Astrocyte of the cerebellum (primary cell): ENCODE data around the gene ANKMY1.

Experiments used
- DNase-seq: peaks from one replicate; pipeline ENCODE4 v3.0.0-alpha.2; 2011; ENCODE audit warnings: low read depth
- H3K4me3 ChIP-seq: 2 replicates; pipeline ENCODE4 v1.5.1; 2011; ENCODE audit warnings: mild to moderate bottlenecking, low read depth, low read length, moderate library complexity
- in situ Hi-C: cut with HindIII; loops from 2 replicates; pipeline ENCODE4 v1.10.0; 2017; ENCODE audit warnings: low sequenced_read_pairs
- TF ChIP-seq, protein P1 (sequence below): IDR thresholded peaks from 2 replicates; pipeline ENCODE4 v1.5.1; 2012; ENCODE audit warnings: low read length, low read depth, moderate library complexity, mild to moderate bottlenecking; ENCODE audit errors: missing control alignments

ANKMY1 gene

DNA sequence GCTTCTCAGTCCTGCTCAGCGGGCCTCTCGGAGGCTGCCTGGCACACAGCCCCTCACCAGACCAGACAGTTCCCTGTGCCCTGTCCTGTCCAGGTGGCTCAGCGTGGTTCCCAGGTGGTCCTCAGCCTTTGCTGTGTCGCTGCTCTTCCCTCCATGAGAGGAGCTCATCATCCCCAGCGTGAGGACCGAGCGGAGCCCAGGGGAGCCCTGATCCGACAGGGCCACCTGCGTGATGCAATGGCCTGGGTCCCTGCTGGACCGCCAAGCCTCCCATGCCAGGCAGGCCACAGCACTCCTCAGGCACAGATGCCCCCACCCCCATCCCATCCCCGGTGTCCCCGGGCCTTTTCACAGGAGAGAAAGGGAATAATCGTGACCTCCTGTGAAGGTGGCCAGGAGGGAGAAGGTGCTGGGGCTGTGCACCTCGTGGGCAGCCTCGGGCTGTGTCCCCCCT, 118.1 kb downstream of the ANKMY1 start:
- no peak overlapping the region for H3K4me3 ChIP-seq
- TF ChIP-seq, protein P1, sequence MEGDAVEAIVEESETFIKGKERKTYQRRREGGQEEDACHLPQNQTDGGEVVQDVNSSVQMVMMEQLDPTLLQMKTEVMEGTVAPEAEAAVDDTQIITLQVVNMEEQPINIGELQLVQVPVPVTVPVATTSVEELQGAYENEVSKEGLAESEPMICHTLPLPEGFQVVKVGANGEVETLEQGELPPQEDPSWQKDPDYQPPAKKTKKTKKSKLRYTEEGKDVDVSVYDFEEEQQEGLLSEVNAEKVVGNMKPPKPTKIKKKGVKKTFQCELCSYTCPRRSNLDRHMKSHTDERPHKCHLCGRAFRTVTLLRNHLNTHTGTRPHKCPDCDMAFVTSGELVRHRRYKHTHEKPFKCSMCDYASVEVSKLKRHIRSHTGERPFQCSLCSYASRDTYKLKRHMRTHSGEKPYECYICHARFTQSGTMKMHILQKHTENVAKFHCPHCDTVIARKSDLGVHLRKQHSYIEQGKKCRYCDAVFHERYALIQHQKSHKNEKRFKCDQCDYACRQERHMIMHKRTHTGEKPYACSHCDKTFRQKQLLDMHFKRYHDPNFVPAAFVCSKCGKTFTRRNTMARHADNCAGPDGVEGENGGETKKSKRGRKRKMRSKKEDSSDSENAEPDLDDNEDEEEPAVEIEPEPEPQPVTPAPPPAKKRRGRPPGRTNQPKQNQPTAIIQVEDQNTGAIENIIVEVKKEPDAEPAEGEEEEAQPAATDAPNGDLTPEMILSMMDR: no peak
- DNase-seq: no peak
- in situ Hi-C loops: no loop called here

DNA sequence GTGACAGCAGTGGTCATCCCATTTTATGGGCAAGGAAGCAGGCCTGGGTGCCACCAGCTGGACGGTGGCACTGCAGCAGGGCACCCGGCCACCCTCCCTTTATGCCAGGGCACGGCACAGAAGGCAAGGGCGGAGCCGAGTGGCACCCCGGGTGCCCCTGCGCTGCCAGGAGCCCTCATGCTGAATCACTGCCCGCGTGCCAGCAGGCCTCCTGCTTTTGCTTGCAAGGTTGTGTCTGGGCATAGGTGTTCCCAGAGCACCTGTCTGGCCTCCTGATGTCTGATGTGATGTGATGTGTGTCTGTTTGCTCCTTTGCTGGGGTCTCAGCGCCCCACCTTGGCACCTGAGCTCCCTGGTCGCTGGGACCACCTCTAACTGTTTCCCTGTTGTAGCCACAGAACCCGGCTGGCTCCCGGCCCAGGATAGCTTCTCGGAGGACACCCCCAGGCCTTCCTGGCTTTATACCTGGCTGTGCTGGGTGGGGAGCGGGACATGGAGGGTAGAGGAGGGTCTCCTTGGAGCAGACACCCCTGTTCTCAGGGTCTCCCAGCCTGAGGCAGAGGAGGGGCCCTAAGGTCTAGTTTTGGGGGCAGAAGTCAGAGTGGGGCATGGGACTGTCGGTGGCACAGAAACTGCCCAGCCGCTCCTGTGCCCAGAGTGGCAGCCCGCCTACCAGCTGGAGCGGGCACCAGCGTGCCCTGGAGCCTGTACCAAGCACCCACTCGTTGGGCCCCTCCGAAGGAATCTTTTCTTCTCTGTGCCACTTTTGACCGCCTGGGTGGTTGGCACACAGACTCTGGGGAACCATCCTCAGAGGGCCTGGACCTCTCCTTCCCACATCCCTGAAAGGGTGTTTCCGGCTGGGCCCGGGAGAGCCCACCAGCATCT, 118.7 kb downstream of the ANKMY1 start:
- no peak overlapping the region for H3K4me3 ChIP-seq
- in situ Hi-C loops: no loop called here
- TF ChIP-seq, protein P1: no peak
- DNase-seq: no peak

DNA sequence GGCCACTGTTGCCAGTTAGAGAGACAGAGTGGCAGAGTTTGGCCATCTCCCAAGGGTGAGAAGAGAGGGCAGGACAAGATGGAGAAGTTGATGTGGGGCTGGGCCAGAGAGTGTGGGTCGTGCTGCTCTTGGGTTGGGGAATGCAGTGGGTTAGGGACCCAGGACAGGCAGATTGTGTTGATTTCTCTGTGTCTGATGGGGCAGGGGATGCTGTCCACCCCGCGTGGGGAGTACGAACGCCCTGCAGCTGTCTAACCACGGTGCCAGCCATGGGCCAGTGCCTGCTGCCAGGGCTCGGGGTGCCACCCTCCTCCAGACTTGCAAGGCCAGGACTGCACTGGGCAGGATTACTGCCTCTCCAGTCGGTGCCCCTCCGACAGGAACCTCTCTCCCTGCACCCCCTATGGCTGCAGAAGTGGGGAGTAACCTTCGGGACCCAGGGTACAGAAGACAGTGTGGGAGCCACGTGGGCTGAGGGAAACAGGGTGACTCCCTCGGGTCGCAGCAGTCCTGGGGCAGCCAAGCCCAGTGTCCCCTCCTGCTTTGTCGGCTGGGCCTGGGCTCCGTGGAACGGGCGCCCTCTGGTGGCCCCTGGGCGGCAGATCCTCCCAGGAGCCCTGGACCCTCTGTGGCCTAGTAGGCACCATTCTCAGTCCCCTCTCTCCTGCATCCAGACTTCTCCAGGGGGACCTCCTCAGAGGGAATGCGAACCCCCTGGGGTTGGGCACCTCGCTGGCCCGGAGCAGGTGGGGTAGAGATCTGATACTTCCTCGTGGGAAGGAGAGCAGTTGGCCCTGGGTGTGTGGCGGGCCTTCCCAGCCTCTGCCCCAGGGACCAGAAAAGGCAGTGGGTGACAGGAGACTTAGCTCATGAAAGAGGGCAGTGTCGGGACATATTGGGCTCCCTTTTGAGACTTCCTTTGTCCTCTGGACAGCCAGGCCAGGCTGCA, 119.7 kb downstream of the ANKMY1 start:
- in situ Hi-C loops: no loop called here
- no peak overlapping the region for H3K4me3 ChIP-seq

DNA sequence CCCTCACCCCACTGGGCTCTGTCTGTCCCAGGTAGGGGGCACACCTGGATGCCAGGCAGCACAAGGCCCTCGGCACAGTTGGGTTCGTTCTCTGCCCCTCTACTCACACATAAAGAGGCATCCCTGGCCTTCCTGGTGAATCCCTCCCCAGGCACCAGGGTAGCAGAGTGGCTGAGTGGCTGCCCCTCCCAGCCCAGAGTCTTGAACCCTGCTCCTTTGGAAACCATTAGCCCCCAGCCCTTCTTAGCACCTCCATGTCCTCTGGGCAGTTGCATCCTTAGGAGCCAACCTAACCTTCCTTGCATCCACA, 120.3 kb downstream of the ANKMY1 start:
- TF ChIP-seq, protein P1: no peak
- no peak for DNase-seq
- in situ Hi-C loops: no loop called here
- no peak overlapping the region for H3K4me3 ChIP-seq

More for the DNA sequence above, 119.7 kb downstream of the ANKMY1 start:
- TF ChIP-seq, protein P1: peak; percentile 95
- peak; percentile 15 for DNase-seq

DNA sequence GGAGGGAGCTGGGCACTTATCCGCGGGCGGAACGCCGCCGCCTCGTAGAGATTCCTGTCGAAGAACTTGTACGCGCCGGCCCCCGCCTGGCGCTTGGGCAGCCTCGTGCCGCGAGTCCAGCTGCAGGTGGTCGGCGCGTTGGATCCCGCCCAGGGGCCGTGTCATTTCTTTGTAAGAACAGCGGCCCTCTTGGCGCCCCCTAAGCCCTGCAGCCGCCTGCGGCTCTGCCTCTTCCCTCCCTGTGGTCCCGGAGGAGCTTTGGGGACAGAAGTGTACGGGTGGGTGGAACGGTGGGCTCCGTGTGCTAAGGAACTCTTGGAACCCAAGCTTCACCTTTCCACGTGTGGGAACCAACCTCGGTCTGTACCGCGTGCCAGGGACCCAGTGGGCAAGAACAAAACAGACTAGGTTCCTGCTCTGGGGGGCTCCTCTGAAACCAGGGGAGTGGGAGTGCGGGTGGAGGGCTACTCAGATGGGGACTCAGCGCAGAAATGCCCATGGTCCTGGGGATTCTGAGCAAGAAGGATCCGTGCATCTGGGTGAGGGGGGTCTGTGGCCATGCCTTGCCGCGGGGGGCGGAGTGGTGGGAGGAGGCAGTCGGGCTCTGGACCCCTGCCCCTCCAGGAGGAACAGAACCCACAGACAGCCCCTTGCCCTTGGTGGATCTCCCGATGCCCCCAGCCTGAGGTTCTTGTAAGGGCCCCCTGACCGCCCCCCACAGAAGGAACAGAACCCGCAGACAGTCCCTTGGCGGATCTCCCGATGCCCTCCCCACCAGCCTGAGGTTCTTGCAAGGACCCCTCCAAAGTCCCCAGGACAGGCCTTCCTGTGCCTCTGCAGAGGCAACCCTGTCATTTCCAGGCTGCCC, 120.9 kb downstream of the ANKMY1 start:
- TF ChIP-seq, protein P1: no peak
- H3K4me3 ChIP-seq: peak overlapping the region; percentile 50
- no peak for DNase-seq
- in situ Hi-C loops: no loop called here
